Activated naive CD8-positive, alpha-beta T cell treated with anti-CD3 and anti-CD28 coated beads, Interleukin-2, amount 50 U/mL, for 16 hours (primary cell): ENCODE measurements around the gene CRYBB2.
"Not testable (repeated sequence)": the region's sequence is repeated elsewhere in the genome, so short reads cannot be mapped to it uniquely, and the experiment has no call there.

ENCODE experiments used
- DNase-seq: peaks from one replicate; pipeline ENCODE4 v3.0.0-alpha.2; 2020; ENCODE audit warnings: low read depth, low spot score

Gene CRYBB2, protein sequence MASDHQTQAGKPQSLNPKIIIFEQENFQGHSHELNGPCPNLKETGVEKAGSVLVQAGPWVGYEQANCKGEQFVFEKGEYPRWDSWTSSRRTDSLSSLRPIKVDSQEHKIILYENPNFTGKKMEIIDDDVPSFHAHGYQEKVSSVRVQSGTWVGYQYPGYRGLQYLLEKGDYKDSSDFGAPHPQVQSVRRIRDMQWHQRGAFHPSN

DNA sequence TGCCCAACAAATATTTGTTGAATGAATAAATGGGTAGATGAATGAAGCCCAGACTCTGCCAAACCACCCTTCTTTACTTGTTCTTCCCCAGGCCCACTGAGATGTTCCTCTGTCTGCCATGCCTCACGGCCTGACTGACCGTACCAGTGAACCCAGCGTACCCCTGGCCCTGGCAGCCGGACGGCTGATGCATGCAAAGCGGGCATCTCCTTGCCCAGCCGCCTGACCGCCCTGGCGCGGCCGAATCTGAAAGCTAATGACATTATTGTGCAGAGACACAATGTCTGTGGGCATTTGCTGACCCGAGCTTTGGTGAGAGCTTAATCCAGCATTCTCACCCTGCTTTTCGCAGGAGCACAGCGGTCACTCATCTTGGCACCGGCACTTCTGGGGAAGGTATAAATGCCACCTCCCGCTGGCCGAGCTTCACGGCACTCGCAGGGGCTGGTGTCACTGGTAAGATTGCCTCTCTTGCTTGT is at the start of gene CRYBB2:
TSS of gene CRYBB2 (plus strand) at position 429 of the 479 bp plus-strand sequence. CDS start 1,791 bp downstream, outside the sequence.
- no peak for DNase-seq

DNA sequence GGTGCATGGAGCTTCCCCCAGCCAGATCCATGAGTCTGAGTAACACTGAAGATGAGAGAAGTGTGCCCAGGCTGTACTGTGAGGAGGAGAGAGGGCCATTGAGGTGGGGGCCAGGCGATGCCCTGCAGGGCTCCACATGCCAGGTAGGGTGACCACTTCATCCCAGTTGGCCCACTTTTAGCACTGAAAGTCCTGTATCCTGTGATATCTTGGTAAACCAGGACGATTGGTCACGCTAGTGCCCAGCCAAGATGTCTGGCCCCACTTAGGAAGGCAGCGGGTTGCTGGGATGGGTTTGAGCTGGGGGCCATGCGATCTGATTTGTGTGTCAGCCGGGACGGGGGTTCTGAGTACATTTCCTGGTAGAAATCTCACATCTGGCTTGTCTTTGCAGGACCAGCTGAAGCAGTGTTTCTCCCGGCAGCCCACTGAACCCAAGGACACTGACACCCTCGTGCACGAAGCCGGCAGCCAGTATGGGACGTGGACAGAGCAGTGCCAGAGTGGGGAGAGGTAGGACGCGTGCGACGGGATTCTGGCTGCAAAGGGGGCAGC is 48.9 kb upstream of the CRYBB2 start:
- DNase-seq: no peak

DNA sequence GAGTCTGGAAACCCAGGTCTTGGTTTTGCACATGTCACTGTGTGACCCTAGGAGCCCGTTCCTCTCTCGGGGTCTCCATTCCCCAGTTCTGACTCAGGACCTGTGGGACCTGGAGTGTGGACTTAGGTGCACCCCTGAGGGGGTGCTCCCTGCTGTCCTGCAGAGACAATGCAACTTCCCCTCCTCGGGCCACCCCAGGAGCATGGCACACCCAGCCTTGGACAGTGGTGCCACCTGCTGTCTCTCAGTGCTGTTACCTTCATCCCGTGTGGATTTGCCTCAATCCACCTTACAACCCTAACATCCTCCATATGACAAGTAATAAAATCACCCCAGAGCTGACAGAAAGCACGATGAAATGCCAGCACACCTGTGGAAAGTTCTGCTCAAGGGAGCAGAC is 47.3 kb upstream of the CRYBB2 start:
- no peak for DNase-seq

GRCh38 chr22:25174156-25174887 is 45.1 kb upstream of the CRYBB2 start:
- no peak for DNase-seq

DNA sequence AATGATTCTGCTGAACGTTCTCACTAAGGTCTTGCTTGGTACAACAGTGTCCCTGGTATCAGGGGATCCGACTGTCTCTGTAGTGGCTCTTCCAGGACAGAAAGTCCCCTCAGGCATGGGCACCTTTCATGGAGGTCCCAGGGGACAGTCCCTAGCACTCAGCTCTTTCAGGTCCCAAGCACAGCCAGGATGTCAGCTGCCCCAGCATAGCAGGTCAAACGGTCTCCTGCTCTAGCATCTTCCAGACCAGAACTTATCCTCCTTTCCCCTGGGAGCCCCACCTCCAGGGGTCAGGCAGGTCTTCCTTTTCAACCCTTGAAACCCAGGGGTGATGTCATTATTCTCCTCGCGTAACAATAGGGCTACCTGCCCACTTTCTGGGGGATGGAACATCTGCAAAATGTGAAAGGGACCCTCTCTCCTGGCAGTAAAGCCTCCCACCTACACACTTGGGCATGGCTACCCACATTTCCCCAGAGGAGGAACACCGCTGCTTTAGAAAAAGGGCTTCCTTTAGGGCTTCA is 44.5 kb upstream of the CRYBB2 start:
- no peak for DNase-seq

GRCh38 chr22:25176175-25176574 is 43.3 kb upstream of the CRYBB2 start:
- no peak for DNase-seq

DNA sequence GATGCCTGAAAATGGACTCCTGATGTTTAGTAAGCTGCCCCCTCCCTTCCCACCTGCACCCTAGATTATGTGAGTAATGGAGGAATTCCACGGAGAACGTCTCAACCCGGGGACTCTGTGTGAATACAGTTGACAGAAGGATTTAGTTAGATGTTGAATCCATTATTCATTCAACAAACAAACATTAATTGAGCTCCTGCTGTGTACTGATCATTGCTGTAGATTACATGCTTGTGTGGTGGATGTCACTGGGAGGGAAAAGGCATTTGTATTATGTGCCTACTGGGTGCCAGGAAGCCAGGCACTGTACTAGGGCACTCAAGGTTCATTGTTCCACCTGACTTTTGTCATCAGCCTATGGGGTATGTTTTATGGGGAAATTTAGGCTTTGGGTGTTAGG is 42.6 kb upstream of the CRYBB2 start:
- no peak for DNase-seq

DNA sequence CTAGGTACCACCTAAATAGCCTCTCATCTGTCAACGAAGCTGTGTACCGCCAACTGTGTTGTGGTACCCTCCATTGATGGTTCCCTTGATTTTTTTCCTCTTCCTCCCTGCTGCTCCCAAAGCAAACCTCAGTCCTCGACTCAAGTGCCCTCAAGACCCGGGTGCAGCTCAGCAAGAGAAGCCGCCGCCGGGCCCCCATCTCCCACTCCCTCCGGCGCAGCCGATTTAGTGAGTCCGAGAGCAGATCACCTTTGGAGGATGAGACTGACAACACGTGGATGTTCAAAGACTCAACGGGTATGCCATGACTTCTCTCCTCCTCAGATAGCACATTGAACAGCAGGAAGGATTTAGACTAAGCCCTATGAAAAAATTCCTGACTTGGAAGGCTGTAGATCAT is 42.2 kb upstream of the CRYBB2 start:
- no peak for DNase-seq

DNA sequence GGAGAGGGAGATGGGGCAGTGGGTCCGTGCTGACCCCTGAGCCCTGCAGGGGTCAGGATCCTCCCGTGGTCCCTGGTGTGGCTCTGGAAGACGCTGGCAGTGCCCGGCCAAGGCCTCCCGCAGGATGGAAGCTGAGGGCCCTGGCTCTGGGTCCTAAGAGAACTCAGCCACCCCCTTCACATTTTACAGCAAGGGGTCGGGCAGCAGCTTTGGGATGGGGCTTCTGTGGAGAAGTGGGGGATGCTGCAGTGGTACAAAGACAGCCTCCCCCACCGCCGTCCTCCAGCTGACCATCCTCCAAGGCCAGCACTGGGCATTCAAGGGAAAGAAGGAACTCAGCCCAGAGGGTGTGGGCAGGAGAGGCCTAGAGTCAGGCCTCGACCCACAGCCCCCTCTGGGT is 41.5 kb upstream of the CRYBB2 start:
- no peak for DNase-seq

GRCh38 chr22:25178348-25178747 is 41.1 kb upstream of the CRYBB2 start:
- DNase-seq: not testable (repeated sequence)

GRCh38 chr22:25178869-25179631 is 40.4 kb upstream of the CRYBB2 start:
- not testable (repeated sequence) for DNase-seq

DNA sequence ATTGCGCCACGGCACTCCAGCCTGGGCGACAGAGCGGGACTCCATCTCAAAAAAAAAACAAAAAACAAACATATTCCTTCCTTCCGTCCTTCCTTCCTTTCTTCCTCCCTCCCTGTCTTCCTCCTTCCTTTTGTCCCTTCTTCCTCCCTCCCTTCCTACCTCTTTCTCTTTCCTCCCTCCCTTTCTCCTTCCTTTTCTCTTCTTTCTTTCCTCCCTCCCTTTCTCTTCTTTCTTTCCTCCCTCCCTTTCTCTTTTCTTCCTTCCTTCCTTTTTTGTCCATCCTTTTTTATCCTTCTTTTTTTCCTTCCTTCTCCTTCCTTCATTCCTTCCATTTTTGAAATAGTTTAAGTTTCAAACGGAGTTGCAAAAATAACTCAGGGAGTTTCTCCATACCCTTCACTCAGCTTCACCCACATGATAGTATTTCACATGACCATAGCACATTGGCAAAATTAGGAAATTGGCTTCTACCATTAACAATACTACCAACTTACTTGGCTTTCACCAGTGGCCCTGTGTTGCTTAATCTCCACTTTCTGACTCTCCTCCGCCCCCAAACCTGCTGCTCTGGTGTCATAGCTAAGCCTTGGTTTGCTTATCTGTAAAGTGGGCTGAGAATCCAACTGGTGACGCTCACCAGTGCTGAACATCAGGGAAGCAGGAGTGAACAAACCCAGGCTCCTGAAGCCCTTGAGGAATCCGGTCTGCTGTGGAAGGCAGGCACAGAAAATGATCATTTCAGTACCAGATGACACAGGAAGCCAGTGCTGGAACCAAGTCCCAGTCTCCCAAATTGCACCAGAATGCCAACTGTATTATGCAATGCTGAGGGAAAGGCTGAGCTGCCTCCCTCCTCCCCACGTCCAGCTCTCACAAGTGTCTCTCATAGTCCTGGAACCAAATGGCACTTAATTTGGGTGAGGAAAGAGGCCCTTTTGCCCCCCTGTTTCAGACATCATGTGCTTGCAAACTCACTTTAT is 37.0 kb upstream of the CRYBB2 start:
- DNase-seq: no peak

- DNase-seq: no peak
Observed at GRCh38 chr22:25183949-25184619, 35.4 kb upstream of the CRYBB2 start.

GRCh38 chr22:25186140-25186539 is 33.3 kb upstream of the CRYBB2 start:
- no peak for DNase-seq

DNA sequence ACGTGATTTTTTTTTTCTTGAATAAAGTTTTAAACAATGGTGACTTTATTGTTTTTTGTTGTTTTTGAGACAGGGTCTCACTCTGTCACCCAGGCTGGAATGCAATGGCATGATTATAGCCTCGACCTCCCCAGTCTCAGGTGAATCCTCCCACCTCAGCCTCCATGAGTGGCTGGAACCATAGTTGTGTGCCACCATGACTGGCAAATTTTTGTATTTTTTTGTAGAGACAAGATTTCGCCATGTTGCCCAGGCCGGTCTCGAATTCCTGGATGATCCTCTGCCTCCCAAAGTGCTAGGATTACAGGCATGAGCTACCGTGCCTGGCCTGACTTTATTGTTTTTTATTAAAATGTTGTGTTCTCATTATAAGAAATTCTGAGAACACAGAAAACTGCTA is 32.0 kb upstream of the CRYBB2 start:
- DNase-seq: no peak

- DNase-seq: no peak
Observed at GRCh38 chr22:25192406-25192805, 27.0 kb upstream of the CRYBB2 start.

DNA sequence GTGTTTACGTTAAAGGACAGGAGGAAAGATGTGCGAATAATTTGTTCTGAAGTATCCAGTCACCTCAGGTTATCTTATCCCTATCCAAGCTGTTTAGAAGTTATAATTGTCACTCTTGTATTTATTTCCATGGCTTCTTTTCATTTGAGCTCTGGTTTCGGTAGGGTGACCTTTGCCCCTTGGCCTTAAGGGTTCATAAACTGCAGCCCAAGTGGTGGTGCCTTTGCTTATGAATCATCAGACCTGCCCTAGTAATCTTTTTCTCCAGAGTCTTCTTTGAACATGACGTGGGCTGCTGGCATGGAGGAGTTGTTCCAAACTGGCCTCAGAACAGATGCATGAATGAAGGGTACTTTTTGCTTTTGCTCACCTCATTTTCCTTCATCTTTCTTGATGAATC is 26.3 kb upstream of the CRYBB2 start:
- DNase-seq: no peak

GRCh38 chr22:25193548-25193947 is 25.9 kb upstream of the CRYBB2 start:
- DNase-seq: no peak

GRCh38 chr22:25196326-25196725 is 23.1 kb upstream of the CRYBB2 start:
- no peak for DNase-seq

- no peak for DNase-seq
Observed at GRCh38 chr22:25197340-25197739, 22.1 kb upstream of the CRYBB2 start.
